Neutrophil (primary cell): Measurements from ENCODE around the gene ICAM3.

Source experiments
- H3K27ac ChIP-seq: fragments of 200-600 bp; sonication (generic); 2 replicates; pipeline ENCODE4 v1.5.1; 2016; ENCODE audit warnings: mild to moderate bottlenecking, moderate library complexity
- H3K27me3 ChIP-seq: fragments of 200-600 bp; sonication (generic); 2 replicates; pipeline ENCODE4 v1.6.0; 2016; ENCODE audit warnings: mild to moderate bottlenecking
- H3K36me3 ChIP-seq: fragments of 200-600 bp; sonication (generic); 2 replicates; pipeline ENCODE4 v1.5.1; 2017
- H3K4me1 ChIP-seq, 2 experiments: fragments of 200-600 bp in 1 of 2; sonication (generic) in 1 of 2; 1 replicate in 1 of 2; 2 replicates in 1 of 2; pipeline versions ENCODE4 v1.5.1 to v1.6.1; 2013 to 2016; ENCODE audit warnings: low read depth in 1 of 2, low read length in 1 of 2, mild to moderate bottlenecking in 1 of 2, moderate library complexity in 1 of 2; ENCODE audit not compliant: control insufficient read depth in 1 of 2, insufficient read depth in 1 of 2
- H3K4me3 ChIP-seq, 2 experiments: fragments of 200-600 bp in 1 of 2; sonication (generic) in 1 of 2; 1 replicate in 1 of 2; 2 replicates in 1 of 2; pipeline ENCODE4 v1.5.1; 2013 to 2016; ENCODE audit warnings: low read depth in 1 of 2, low read length in 1 of 2, mild to moderate bottlenecking in 1 of 2, moderate library complexity in 1 of 2
- H3K9me3 ChIP-seq: fragments of 200-600 bp; sonication (generic); 2 replicates; pipeline ENCODE4 v1.5.1; 2016
- TF ChIP-seq, protein P1 (sequence below): fragments of 200-600 bp; sonication (generic); IDR thresholded peaks from 2 replicates; pipeline ENCODE4 v1.5.1; 2016; ENCODE audit warnings: antibody characterized with exemption

Gene ICAM3

DNA sequence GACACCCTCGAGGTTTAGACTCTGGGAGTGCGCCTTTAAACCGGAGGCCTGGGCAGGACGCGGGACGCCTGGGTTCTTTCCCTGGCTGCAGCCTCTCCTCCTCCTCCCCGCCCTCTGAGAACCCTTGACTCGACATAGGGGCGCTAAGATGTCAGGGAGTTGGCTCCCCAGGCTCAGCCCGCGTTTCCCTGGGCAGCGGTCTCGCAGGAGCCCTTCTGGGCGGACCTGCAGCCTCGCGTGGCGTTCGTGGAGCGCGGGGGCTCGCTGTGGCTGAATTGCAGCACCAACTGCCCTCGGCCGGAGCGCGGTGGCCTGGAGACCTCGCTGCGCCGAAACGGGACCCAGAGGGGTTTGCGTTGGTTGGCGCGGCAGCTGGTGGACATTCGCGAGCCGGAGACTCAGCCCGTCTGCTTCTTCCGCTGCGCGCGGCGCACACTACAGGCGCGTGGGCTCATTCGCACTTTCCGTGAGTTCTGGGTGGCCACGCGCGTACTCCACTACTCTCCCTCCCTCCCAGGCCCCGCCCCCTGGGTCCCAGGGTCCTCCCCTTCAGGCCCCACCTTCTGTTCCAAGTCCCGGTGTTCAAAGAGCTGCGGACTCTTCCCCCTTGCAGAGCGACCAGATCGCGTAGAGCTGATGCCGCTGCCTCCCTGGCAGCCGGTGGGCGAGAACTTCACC lies 48.4 kb downstream of the ICAM3 start:
- Histone ChIP-seq H3K27me3 (peaks cover 91% of the 10 kb centered on the region), H3K9me3 (peaks cover 5% of the 10 kb centered on the region), H3K4me3 (peak overlapping the region; percentile 46 to 54), H3K4me1 (peaks cover 83 to 94% of the 10 kb centered on the region in 2 experiments), H3K27ac (peak overlapping the region; percentile 49), H3K36me3 (peaks cover 3% of the 10 kb centered on the region)
- TF ChIP-seq, protein P1, sequence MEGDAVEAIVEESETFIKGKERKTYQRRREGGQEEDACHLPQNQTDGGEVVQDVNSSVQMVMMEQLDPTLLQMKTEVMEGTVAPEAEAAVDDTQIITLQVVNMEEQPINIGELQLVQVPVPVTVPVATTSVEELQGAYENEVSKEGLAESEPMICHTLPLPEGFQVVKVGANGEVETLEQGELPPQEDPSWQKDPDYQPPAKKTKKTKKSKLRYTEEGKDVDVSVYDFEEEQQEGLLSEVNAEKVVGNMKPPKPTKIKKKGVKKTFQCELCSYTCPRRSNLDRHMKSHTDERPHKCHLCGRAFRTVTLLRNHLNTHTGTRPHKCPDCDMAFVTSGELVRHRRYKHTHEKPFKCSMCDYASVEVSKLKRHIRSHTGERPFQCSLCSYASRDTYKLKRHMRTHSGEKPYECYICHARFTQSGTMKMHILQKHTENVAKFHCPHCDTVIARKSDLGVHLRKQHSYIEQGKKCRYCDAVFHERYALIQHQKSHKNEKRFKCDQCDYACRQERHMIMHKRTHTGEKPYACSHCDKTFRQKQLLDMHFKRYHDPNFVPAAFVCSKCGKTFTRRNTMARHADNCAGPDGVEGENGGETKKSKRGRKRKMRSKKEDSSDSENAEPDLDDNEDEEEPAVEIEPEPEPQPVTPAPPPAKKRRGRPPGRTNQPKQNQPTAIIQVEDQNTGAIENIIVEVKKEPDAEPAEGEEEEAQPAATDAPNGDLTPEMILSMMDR: no peak

DNA sequence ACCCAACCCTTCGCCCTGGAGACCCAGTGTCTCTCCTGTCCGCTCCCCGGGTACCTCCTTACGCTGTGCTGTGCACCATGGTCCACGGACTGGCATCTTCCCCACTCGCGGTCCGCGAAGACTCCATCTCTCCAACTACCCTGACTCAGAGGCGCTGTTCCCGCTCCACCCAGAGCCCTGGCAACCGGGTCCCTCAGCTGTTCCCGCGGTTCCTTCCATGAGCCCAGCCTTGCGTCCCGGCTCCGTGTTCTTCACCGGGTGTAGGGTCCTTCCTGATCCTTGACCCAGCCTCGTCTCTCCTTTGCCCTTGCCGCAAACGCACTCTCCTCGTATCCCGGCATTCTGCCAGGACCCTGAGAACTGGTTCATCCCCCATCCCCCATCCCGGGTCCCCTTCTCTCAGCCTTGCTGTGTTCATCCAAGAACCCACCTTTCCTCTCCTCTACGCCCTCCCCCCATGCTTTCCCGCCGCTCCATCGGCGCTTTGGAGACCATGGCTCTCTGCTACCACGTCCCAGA lies 49.0 kb downstream of the ICAM3 start:
- H3K36me3 ChIP-seq: peaks cover 9% of the 10 kb centered on the region
- H3K4me1 ChIP-seq: peaks cover 79 to 92% of the 10 kb centered on the region in 2 experiments
- H3K4me3 ChIP-seq: peak overlapping the region; percentile 46 to 54
- H3K27ac ChIP-seq: no peak overlapping the region
- TF ChIP-seq, protein P1: no peak
- peaks cover 5% of the 10 kb centered on the region for H3K9me3 ChIP-seq
- H3K27me3 ChIP-seq: peaks cover 85% of the 10 kb centered on the region

DNA sequence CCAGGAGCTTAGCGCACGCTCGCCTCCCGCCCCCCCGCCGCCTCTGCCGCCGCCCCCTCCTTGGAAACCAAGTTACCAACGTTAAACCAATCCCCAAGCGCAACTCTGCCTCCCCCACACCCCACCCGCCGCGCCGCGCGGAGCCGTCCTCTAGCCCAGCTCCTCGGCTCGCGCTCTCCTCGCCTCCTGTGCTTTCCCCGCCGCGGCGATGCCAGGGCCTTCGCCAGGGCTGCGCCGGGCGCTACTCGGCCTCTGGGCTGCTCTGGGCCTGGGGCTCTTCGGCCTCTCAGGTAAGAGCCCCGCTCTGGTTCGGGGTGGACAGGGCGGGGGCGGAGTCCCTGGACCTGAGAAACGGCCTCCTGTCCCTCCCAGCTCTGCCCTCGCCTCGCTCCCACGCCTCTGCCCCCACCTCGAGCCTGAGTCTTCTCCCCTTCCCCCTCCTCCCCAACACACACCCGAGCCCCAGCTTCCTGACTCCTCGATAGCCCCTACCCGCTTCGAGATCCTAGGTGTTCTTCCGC lies 49.5 kb downstream of the ICAM3 start, which contains the start of gene ICAM5:
Gene ICAM5 (plus strand): TSS at position 117 of the 521 bp plus-strand sequence. CDS start 92 bp downstream, at position 209.
- peaks cover 80% of the 10 kb centered on the region for H3K27me3 ChIP-seq
- peaks cover 5% of the 10 kb centered on the region for H3K9me3 ChIP-seq
- H3K27ac ChIP-seq: no peak within 1 kb of the TSS
- H3K4me1 ChIP-seq: peaks cover 74 to 87% of the 10 kb centered on the region in 2 experiments
- H3K4me3 ChIP-seq: peak within 1 kb of the TSS; percentile 46 to 64
- TF ChIP-seq, protein P1: no peak
- H3K36me3 ChIP-seq: peaks cover 14% of the 10 kb centered on the region

DNA sequence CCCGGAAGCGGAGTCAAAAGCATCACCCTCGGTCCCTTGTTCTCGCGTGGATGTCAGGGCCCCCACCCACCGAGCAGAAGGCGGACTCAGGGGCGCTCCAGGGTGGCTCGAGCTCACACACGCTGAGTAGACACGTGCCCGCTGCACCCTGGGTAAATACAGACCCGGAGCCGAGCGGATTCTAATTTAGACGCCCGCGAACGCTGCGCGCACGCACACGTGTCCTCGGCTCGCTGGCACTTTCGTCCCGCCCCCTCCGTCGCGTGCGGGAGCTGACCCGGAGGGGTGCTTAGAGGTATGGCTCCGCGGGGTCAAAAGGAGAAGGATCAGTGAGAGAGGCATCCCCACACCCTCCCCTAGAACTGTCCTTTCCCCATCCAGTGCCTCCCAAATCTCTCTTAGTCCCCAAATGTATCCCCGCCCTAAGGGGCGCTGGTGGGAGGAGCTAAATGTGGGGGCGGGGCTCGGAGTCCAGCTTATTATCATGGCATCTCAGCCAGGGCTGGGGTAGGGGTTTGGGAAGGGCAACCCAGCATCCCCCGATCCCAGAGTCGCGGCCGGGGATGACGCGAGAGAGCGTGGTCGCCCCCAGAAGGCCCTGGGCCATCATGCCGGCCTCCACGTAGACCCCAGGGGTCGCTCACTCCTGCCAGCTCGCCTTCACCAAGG lies 50.1 kb downstream of the ICAM3 start:
- Histone ChIP-seq H3K9me3 (peaks cover 5% of the 10 kb centered on the region), H3K4me1 (peaks cover 73 to 81% of the 10 kb centered on the region in 2 experiments), H3K36me3 (peaks cover 20% of the 10 kb centered on the region), H3K4me3 (peak overlapping the region; percentile 23 to 64), H3K27me3 (peaks cover 74% of the 10 kb centered on the region), H3K27ac (no peak overlapping the region)
- TF ChIP-seq, protein P1: no peak

DNA sequence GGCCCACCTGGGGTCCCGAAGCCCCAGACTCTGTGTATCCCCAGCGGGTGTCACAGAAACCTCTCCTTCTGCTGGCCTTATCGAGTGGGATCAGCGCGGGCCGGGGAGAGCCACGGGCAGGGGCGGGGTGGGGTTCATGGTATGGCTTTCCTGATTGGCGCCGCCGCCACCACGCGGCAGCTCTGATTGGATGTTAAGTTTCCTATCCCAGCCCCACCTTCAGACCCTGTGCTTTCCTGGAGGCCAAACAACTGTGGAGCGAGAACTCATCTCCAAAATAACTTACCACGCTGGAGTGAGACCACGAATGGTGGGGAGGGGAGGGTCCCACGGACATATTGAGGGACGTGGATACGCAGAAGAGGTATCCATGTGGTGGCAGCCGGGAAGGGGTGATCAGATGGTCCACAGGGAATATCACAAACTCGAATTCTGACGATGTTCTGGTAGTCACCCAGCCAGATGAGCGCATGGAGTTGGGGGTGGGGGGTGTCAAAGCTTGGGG lies 50.7 kb downstream of the ICAM3 start:
- H3K27me3 ChIP-seq: peaks cover 68% of the 10 kb centered on the region
- H3K4me1 ChIP-seq: peaks cover 73 to 80% of the 10 kb centered on the region in 2 experiments
- H3K9me3 ChIP-seq: peaks cover 5% of the 10 kb centered on the region
- TF ChIP-seq, protein P1: no peak
- H3K36me3 ChIP-seq: peaks cover 26% of the 10 kb centered on the region
- H3K4me3 ChIP-seq: peak overlapping the region; percentile 23 to 64
- no peak overlapping the region for H3K27ac ChIP-seq
